Neural crest cell (in vitro differentiated cells): Measurements from ENCODE around the gene TMEFF2. TPM values are rescaled to one million over a fixed set of nuclear protein-coding genes. Genes with fewer than 3 reads are reported as not detected.

Experiments used
- DNase-seq: peaks from one replicate; pipeline ENCODE4 v3.0.0; 2021; ENCODE audit warnings: low read depth, mixed read lengths, low spot score
- H3K27ac Mint-ChIP-seq: one replicate; pipeline ENCODE4 v1.8.0; 2021; ENCODE audit warnings: mild to moderate bottlenecking, mixed read lengths; ENCODE audit not compliant: unreplicated experiment
- H3K27me3 Mint-ChIP-seq: 2 replicates; pipeline ENCODE4 v1.8.0; 2021; ENCODE audit warnings: low read depth, mild to moderate bottlenecking, mixed read lengths
- H3K36me3 Mint-ChIP-seq: 2 replicates; pipeline ENCODE4 v1.8.0; 2021; ENCODE audit warnings: low read depth, mild to moderate bottlenecking, mixed read lengths
- H3K4me1 Mint-ChIP-seq: 2 replicates; pipeline ENCODE4 v1.8.0; 2021; ENCODE audit warnings: mixed read lengths
- H3K4me3 Mint-ChIP-seq: one replicate; pipeline ENCODE4 v1.8.0; 2021; ENCODE audit warnings: mild to moderate bottlenecking, mixed read lengths
- H3K9me3 Mint-ChIP-seq: 2 replicates; pipeline ENCODE4 v1.8.0; 2021; ENCODE audit warnings: mixed read lengths
- CTCF ChIP-seq: fragments of 200-600 bp; sonication (generic); conservative IDR thresholded peaks from 2 replicates; pipeline ENCODE4 v1.5.0; 2021; ENCODE audit warnings: antibody characterized with exemption, mild to moderate bottlenecking
- total RNA-seq: library from RNA; stranded (reverse); gene quantifications from 2 replicates; pipeline ENCODE4 v1.2.1, GENCODE V29; 2021

The TMEFF2 gene
- total RNA-seq, 1 donor from 2014 or later: 2.9 TPM

DNA sequence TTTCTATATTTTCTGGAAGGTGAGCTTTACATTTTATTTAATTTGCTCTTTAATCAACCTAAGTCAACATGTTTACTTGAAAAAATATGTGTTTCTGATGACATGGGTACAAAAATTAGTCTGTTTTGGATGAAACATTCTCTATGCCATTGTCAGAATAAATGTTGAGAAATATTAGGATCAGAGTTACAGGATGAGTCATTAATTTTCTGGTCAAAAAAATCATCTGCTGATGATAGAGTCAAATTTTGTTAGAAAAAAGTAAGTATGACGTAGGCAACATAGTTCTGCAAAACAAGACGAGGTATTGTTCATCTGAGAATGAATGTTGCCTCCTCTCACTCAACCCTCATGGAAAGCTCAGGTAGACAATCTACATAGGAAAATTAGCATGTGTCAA, 240.3 kb downstream of the TMEFF2 start:
- Mint-ChIP-seq H3K27me3 (no peaks in the 10 kb centered on the region), H3K9me3 (no peaks in the 10 kb centered on the region), H3K4me1 (peaks cover 7% of the 10 kb centered on the region), H3K36me3 (no peaks in the 10 kb centered on the region), H3K27ac (no peak overlapping the region), H3K4me3 (no peak overlapping the region)
- DNase-seq: no peak
- no peak for TF ChIP-seq CTCF

DNA sequence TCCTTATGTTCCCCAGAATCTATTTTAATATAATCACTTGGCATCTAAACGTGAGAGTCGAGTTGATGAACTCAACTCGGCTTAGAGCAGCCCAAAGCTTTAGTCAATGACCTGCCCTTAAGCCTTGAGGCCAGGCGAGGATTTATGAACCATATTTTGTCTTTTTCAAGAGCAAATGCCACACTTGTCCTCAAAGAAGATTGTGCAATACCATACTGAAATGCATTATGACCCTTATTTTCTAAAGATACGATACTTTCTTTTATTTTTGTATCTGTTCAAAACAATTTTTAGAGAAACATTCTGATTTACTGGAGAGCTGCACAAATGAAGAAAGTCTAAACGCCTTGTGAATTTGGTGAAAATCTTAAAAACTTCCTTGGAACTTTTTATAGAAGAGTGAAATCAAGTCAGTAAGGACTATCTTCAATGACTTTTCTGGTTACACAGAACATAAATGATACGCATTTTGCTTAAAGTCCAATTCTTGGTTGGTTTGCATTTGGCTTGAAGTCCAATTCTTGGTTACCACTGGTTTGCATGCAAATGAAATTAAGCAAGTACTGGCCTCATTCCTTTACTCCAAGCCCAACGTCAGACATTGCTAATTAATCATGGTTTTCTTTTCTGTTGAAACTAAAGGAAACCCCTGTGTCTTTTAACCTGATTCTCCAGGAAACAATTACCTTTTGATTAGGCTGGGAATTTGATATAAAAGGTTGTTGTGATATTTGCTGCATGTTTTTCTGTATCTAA, 242.0 kb downstream of the TMEFF2 start:
- Mint-ChIP-seq H3K9me3 (peaks cover 2% of the 10 kb centered on the region), H3K27me3 (no peaks in the 10 kb centered on the region), H3K4me1 (peaks cover 7% of the 10 kb centered on the region), H3K36me3 (no peaks in the 10 kb centered on the region), H3K27ac (no peak overlapping the region), H3K4me3 (no peak overlapping the region)
- no peak for TF ChIP-seq CTCF
- DNase-seq: no peak

DNA sequence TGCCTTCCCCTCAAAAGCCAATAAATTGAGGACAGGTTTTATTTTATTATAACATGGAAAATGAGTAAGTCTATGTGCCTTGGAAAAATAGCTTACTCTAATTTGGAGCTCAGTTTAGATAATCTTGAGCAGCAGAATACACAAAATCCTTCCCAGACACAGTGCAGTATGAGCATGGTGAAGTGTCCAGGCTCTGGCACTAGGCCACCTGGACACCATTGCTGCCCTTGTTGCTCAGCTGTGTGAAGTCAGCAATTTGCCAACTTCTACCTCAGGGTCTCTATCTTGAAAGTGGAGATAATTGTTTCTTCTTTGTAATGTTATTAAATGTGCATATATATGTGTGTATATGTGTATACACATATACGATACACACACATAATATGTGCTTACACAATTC, 242.9 kb downstream of the TMEFF2 start:
- Mint-ChIP-seq H3K27me3 (no peaks in the 10 kb centered on the region), H3K36me3 (no peaks in the 10 kb centered on the region), H3K4me1 (peaks cover 7% of the 10 kb centered on the region), H3K27ac (no peak overlapping the region), H3K4me3 (no peak overlapping the region), H3K9me3 (peaks cover 3% of the 10 kb centered on the region)
- no peak for TF ChIP-seq CTCF
- DNase-seq: no peak

DNA sequence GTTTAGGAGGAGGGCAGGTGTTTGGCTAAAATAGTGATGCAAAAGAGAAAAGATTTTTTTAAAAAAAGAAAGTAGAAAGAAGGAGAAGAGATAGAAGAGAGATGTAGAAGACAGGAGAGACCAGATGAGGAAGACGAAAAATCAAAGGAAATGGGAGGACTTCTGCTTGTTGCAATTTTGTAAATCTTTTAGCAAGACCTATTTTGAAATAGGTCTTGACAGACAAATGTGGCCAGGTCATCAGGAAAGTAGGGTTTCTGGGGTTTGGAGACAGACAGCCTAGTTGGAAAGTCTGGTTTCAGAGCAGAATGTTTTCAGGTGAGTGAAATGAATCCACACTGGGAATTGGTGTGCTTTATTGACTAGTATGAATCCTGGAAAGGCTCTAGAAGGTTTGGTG, 243.4 kb downstream of the TMEFF2 start:
- DNase-seq: no peak
- no peak overlapping the region for H3K4me3 Mint-ChIP-seq
- no peak overlapping the region for H3K27ac Mint-ChIP-seq
- no peaks in the 10 kb centered on the region for H3K27me3 Mint-ChIP-seq
- H3K4me1 Mint-ChIP-seq: peaks cover 7% of the 10 kb centered on the region
- H3K9me3 Mint-ChIP-seq: peaks cover 3% of the 10 kb centered on the region
- no peak for TF ChIP-seq CTCF
- no peaks in the 10 kb centered on the region for H3K36me3 Mint-ChIP-seq

DNA sequence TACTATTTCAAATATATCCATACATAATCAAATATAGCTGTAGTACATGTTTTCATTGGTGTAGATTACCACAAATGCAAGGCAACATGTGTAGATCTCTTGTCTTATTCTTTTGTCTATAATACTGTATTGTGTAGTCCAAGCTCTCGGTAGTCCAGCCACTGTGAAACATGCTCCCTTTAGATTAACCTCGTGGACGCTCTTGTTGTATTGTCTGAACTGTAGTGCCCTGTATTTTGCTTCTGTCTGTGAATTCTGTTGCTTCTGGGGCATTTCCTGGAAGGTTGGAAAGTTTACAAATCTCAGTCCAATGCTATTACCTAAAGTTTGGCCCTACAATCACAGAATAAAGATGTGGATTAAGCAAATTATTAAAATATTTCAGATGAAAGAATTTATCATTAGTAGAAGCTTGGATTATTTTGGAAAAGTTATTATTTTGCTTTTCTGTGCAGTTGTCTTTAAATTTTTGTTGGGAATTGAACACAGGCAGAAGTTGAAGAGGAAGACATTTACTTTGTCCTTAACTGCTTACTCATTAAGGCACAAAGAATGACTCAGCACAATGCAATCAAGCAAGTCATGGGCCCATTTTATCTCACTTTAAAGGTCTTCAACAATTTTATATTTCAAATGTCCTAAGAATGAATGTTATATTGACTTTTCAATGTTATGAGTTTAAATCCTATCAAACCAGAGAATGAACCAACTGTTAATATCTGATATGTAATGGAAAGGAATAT, 244.4 kb downstream of the TMEFF2 start:
- Mint-ChIP-seq H3K36me3 (no peaks in the 10 kb centered on the region), H3K27ac (peak overlapping the region; percentile 38), H3K27me3 (no peaks in the 10 kb centered on the region), H3K4me3 (no peak overlapping the region), H3K9me3 (peaks cover 3% of the 10 kb centered on the region), H3K4me1 (peaks cover 7% of the 10 kb centered on the region)
- TF ChIP-seq CTCF: no peak
- no peak for DNase-seq
